ENCODE results near the gene GFOD1. TPM values are rescaled to one million over a fixed set of nuclear protein-coding genes. Genes with fewer than 3 reads are reported as not detected.

GFOD1 gene
- total RNA-seq, 1 experiment from 2014 or later, result 0.62 TPM

GRCh38 chr6:13513626-13514502 lies 26.5 kb upstream of the GFOD1 start:
- H3K27ac ChIP-seq (ENCODE audit: low read length), result no peak overlapping the region
- intact Hi-C loops (cut with micrococcal nuclease; ENCODE audit: unreplicated experiment), result no loop called here
- H3K27me3 ChIP-seq (ENCODE audit: control insufficient read depth, insufficient read depth, low read length), result 0 out of 2 replicates have a peak, but pooled peaks cover under 1% of the 10 kb centered on the region
- H3K4me1 ChIP-seq (ENCODE audit: control insufficient read depth, insufficient read depth, low read length), result no peaks in the 10 kb centered on the region
- ChIA-PET CTCF (no interaction called here), POLR2A (no interaction called here)
- no peak for ATAC-seq
- H3K4me3 ChIP-seq (ENCODE audit: low read depth in 2 of 2, low read length in 2 of 2), result no peak overlapping the region
- H3K9me3 ChIP-seq (ENCODE audit: control insufficient read depth, insufficient read depth, low read depth, low read length), result no peaks in the 10 kb centered on the region
- BruUV-seq (replicated peaks), result no TSS peak
- in situ Hi-C loops (cut with HindIII; ENCODE audit: low pct_unique_long_range_greater_than_20kb, low sequenced_read_pairs), result no loop called here
- DNase-seq (ENCODE audit: low read depth, low spot score), result no peak
- no peak for TF ChIP-seq REST (IDR thresholded peaks at IDR 0.05; ENCODE audit: insufficient read depth in 1 of 2, low read depth in 2 of 2, low read length in 1 of 2)
- no peak for TF ChIP-seq TCF7L2 (IDR thresholded peaks at IDR 0.05; ENCODE audit: low read depth, low read length)
- no peak for TF ChIP-seq POLR2AphosphoS5 (IDR thresholded peaks at IDR 0.05; ENCODE audit: low read depth, low read length)
- TF ChIP-seq CTCF (IDR thresholded peaks at IDR 0.05), result no peak
- no peak for TF ChIP-seq SIN3A (IDR thresholded peaks at IDR 0.05; ENCODE audit: borderline replicate concordance, insufficient read depth, low read depth, low read length)
- H3K36me3 ChIP-seq (ENCODE audit: control insufficient read depth, insufficient read depth, low read length), result no peaks in the 10 kb centered on the region

GRCh38 chr6:13512900-13513299 lies 25.5 kb upstream of the GFOD1 start:
- Histone ChIP-seq H3K27me3 (ENCODE audit: control insufficient read depth, insufficient read depth, low read length) (peaks cover 6% of the 10 kb centered on the region; the same call in 1 of the 2 replicates), H3K4me1 (ENCODE audit: control insufficient read depth, insufficient read depth, low read length) (no peaks in the 10 kb centered on the region), H3K4me3 (ENCODE audit: low read depth in 2 of 2, low read length in 2 of 2) (no peak overlapping the region), H3K36me3 (ENCODE audit: control insufficient read depth, insufficient read depth, low read length) (no peaks in the 10 kb centered on the region), H3K27ac (ENCODE audit: low read length) (no peak overlapping the region), H3K9me3 (ENCODE audit: control insufficient read depth, insufficient read depth, low read depth, low read length) (no peaks in the 10 kb centered on the region)
- no TSS peak for BruUV-seq (replicated peaks)
- TF ChIP-seq POLR2AphosphoS5 (IDR thresholded peaks at IDR 0.05; ENCODE audit: low read depth, low read length) (no peak), TCF7L2 (IDR thresholded peaks at IDR 0.05; ENCODE audit: low read depth, low read length) (no peak), REST (IDR thresholded peaks at IDR 0.05; ENCODE audit: insufficient read depth in 1 of 2, low read depth in 2 of 2, low read length in 1 of 2) (no peak), SIN3A (IDR thresholded peaks at IDR 0.05; ENCODE audit: borderline replicate concordance, insufficient read depth, low read depth, low read length) (no peak), CTCF (IDR thresholded peaks at IDR 0.05) (no peak)
- no peak for DNase-seq (ENCODE audit: low read depth, low spot score)
- in situ Hi-C loops (cut with HindIII; ENCODE audit: low pct_unique_long_range_greater_than_20kb, low sequenced_read_pairs), result no loop called here
- ChIA-PET CTCF (no interaction called here), POLR2A (interaction anchor here (0.6 kb wide), 1 partner anchor 27 kb away, joined by 3 read pairs; no protein-coding TSS in a partner anchor)
- ATAC-seq, result no peak
- intact Hi-C loops (cut with micrococcal nuclease; ENCODE audit: unreplicated experiment), result no loop called here

All from Panc1 (cell line).